ENCODE results near the gene MRPS18C.
"Not testable (repeated sequence)": the region's sequence is repeated elsewhere in the genome, so short reads cannot be mapped to it uniquely, and the experiment has no call there.

Gene MRPS18C

DNA sequence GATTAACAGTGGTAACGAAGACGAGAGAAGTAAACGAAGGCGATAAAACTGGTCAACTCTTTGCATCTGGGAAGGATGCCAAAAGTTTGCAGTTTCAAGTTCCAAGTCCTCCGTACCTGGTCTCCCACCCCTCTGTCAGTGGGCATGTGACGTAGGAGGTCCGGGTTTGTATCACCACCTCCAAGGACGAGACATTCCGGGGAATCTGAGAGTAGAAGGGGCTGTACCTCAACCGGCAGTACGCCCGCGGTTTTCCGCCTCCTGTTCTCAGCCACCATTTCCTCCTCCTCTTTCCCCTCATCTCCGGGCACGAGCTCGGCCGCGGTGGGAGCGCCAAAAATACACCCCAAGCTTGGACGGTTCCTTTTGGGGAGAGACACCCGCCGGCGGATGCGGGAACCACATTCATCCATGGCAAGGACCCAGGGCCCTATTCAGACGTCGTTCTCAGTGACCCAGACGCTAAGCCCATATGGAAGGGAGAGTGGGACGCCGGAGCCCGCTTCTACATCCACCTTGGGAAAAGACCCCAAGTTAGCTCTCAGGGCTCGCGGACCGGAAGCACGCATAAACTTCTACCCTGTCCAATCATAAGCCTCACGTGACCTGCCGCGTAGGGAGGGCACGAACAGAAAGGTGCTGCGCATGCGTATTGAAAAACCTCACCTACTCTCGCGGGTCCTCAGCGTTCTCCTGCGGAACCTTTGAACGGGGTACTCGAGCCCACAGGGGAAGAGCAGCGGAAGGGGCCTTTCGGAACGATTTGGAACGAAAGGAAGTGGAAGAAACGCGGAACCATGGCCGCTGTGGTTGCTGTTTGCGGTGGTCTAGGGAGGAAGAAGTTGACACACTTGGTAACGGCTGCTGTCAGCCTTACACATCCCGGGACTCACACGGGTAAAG is at the start of gene MRPS18C, which contains the start of gene HELQ:
Gene MRPS18C, plus strand, starts transcription at position 778 of the 903 bp plus-strand sequence. Its CDS starts 20 bp downstream, at position 798.
Gene HELQ, minus strand, starts transcription at position 543 of the 903 bp plus-strand sequence. Its CDS starts 130 bp downstream, at position 413.
- DNase-seq: peak; percentile 97

DNA sequence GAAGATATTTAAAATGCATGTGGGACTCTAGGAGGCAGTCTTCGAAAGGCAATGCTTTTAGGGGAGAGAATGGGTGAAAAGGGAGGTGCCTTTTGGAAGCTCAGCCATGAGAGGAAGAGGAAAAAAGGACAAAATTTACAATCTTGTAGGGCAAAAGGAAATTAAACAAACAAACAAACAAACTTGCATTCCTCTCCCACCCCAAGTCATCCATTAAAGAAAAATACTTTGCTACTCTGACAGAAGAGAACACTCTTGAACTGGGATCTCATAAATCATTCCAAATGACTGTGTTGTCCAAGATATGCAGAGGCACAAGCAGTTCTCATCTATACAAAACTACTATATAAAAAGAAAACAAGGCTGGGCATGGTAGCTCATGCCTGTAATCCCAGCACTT is 47.0 kb upstream of the MRPS18C start:
- no peak for DNase-seq

DNA sequence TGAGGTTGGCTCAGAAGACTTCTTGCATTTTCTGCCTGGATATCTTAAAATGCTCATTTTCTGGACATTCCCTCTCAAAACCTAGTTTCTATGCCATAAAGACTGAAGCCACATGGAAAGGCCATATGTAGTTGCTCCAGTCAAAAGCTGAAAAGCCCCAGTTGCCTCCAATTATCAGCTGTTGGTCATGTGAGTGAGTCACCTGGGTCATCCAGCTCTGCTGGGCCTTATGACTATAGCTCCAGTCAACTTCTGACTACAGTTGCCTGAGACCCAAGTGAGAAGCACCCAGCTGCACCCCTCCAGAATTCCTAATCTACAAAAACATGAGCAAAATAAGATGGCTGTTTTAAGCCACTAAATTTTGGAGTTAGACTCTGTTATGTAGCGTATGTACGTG is 42.2 kb upstream of the MRPS18C start:
- DNase-seq: no peak

DNA sequence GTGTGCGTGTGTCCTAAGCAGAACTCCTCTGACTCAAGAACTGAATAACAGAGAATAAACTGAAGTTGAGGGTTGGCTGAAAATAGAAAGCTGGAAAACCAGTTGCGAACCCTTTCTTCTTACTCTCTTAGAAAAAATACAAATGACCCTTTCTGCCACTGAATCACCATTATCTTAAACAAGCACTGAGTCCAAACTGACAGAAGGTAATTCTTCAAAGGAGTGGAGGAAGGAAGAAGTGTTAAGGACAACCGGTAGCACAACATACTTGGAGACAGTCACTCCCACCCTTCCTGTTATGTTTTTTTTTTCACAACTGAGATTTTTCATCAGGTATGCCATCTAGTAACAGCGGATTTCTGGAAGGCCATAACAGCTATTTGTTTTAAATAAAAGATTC is 38.3 kb upstream of the MRPS18C start:
- DNase-seq: no peak

DNA sequence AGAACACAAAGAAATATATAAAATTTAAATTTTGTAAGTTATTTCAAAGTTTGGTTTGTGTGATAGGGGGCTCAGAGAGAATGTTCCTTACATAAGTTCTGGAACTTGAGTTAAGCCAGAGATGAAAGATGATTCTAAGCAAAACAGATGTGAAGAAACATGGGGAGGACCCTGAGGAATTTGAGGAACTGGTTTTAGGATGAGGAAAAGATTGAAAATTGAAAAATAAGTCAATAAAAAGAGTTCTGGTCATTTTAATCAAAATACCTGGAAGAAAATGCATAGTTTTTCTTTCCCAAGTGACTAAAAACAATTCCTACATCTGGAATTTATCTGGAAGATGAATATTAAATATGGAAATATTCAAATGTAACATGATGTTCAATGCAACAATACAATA is 37.6 kb upstream of the MRPS18C start:
- no peak for DNase-seq

DNA sequence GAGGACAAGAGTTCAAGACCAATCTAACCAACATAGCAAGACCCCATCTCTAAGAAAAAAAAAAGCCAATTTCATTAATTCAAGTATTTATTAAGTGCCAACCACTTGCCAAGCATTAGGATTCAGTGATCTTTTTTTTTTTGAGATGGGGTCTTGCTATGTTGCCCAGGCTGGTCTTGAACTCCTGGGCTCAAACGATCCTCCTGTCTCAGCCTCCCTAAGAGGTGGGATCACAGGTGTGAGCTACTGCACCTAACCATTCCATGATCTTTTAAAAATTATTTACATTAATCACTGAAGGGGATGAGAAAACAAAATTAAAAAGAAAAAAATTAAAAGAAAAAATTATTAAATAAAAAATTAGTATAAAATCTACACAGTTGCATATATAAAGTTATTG is 24.7 kb upstream of the MRPS18C start:
- DNase-seq: no peak

DNA sequence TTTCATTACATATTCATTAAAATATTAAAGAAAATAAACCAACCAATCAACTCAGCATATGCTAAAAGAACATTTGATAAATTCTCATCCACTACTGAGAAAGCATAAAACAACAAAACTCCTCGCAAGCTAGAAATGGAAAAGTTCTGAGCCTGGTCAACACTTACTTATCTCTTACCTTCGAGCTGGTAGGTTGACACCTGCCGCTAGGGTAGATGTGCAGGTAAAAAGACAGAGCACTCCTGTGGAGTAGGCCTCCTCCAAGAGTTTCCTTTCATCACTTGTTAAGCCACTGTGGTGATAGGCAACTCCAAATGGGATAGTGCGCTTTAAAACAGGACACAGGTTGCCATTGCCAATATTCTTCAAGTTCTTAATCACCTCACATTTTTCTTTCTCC is 19.2 kb upstream of the MRPS18C start:
- no peak for DNase-seq

DNA sequence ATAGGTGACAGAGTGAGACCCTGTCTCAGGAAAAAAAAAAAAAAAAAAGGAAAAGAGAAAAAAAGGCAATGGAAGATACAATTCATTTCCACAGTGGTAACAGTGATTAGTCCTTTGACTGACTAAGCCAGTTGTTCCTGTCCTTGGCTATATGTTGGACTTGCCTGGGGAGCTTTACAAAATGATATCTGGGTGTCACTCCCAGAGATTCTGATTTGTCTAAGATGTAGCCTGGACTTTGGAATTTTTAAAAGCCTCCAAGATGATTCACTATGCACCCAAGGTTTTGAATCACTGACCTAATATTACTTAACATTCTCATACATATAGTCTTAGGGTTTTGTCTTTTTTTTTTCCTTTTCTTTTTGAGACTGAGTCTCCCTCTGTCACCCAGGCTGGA is 17.1 kb upstream of the MRPS18C start:
- DNase-seq: no peak

DNA sequence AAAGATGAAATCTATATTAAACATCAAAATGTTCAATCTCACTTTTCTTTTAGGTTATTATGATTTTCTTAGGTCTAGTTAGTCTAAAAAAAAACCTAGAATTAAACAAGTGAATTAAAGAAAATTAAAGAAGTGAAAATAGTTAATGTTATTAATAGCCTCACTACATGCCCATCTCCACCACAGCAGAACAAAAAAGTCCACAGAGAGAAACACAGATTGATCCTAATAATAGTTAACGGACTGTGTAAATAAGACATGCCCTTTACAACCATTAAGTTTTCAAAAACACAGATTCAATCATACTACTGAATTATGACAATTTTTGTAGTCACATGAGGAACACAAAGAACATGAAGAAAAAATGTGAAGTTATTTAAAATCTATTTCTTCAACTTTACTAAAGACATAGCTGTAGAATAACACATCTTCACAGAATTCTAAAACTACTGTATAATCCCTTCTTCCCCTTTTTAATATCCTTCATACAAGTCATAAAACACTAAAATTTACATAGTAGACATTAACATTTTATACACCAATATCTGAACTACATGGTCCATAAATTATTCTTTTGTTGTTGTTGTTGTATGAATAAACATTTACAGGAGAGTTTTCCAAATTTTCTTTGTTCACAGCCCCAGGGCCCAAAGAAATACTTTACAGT is 15.6 kb upstream of the MRPS18C start:
- DNase-seq: no peak

DNA sequence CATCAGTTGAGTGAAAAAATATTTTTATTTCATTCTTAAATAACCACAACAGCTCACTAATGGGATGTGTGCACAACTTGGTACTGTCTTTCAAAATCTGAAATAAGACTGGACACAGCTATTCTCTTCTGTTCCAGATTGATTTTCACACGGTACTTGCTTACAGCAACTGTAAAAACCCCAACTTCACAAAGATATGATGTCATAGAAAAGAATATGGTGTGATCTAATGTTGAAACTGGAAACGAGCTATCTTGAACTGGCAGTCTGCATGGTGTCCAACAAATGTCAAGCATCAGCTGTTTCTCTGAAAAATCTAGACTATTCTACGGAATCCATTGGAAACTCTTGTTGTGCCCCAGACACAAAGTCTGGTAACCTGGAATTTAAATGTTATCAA is 15.0 kb upstream of the MRPS18C start:
- DNase-seq: no peak

DNA sequence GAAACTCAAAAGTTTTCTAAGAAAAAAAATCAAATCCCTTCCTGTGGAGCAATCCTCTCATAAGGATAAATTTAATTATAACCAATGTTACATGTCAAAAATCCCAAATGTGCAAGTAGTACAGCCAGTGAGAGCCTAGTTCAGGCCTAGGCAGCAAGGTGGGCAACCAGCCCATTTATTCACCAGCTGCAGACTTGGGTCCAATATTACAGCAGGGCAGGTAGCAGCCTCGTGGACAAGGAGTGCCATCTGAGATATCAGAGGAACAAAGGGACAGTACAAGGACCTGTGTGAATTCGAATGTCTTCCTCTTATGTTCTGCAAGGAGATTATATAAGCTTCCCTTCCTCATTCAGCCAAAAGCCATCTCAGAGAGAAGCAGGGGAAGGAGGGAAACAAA is 6.8 kb upstream of the MRPS18C start:
- DNase-seq: no peak

DNA sequence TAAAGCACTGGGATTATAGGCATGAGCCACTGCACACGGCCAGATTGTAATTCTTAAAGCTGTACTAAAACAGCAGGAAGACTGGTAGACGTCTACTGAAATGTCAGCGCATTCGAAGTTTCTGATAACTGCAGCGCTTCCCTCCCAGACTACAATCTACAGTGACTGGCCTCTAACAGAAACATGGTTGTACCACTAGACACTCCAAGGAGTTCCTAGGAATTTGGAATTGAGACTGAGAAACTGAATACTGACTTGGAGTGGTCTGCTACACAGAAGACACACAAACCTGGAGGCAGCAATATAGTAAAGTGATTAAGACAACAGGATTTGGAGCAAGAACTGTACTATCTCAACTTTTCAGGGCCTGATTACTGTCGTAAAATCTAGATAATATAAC is 1.2 kb upstream of the MRPS18C start:
- DNase-seq: no peak

DNA sequence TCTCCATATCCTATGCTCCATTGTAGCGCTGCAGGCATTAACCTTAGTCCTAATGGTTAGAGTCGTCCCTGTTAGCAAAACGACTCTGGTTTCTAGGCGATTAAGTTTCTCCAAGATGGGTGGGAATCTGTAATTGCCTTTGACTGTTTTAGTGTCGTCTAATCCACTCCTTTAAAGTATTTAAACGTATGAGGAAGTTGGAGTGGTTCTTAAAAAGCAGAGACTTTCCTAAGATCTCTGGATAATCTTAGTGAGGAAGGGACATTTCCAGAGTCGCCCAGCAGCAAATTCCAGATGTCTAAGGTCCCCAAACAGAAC is 285 bp downstream of the MRPS18C start:
- DNase-seq: no peak

DNA sequence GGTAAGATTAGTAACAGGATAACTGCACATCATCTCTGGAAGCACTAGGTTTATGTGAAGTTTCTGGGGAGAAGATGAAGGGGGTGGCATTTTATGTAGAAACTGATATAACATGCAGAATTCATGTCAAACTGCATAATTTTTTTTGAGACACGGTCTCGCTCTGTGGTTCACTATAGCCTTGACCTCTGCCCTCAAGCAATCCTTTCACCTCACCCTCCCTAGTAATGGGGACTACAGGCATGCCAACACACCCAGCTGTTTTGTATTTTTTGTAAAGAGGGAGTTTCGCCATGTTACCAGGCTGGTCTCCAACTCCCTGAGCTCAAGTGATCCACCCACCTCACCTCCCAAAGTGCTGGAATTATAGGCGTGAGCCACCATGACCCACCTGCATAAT is 17.6 kb downstream of the MRPS18C start:
- no peak for DNase-seq

DNA sequence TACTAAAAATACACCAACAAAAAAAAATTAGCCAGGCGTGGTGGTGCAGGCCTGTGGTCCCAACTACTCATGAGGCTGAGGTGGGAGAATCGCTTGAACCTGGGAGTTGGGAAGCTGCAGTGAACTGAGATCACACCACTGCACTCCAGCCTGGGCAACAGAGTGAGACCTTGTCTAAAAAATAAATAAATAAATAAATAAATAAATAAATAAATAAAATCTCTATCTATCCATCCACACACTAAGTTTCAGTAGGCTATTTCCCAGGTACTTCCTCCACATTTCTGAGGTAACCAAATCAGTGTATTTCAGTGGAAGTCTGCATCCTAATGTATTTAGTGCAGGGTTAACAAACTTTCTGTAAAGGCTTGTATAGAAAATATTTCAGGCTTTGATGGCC is 18.1 kb downstream of the MRPS18C start:
- no peak for DNase-seq

DNA sequence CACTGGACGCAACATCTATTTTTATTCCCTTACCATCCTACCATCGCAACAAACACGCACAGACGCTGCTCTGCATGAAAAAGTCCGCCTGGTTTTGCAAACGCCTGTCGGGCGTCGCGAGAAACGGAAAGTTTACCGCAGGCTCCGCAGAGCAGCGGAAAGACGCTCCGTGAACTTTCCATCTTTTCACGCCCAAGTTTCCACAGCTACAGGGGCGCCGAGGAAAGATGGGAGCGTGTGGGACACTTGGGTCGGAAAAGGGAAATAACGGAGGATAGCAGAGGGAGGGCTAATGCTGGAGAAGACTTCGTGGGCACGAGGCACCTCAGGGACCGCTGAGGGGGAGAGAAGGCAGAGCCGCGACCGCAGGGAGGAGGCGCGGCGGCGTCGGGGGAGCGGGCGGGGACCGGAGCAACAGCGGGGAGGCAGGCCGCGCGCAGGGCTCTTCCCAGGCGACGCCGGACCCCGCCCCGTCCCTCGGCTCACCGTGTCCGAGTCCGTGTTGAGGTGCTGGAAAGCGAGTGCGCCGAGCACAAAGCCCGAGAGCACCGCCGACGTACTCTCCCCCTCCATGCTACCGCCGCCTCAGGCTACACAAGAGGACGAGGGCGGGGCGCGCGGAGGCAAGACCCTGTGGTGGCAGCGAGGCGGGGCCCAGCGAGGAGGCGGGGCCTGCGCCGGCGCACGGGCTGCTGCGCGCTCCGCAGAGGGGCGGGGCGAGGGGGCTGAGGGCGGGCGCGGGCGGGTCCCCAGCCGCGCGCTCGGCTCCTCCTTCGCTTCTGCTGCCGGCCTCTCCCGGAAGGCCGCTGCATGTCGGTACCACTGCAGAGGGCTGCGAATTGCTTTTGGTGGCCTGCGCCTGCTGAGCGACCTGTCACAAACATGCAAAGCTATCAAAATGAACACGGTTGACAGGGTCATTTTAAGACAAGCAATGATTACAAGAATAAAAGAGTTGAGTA is 28.9 kb downstream of the MRPS18C start, which contains the start of gene ABRAXAS1:
Gene ABRAXAS1, minus strand, starts transcription at position 601 of the 962 bp plus-strand sequence. Its CDS starts 28 bp downstream, at position 573.
- DNase-seq: peak; percentile 88

DNA sequence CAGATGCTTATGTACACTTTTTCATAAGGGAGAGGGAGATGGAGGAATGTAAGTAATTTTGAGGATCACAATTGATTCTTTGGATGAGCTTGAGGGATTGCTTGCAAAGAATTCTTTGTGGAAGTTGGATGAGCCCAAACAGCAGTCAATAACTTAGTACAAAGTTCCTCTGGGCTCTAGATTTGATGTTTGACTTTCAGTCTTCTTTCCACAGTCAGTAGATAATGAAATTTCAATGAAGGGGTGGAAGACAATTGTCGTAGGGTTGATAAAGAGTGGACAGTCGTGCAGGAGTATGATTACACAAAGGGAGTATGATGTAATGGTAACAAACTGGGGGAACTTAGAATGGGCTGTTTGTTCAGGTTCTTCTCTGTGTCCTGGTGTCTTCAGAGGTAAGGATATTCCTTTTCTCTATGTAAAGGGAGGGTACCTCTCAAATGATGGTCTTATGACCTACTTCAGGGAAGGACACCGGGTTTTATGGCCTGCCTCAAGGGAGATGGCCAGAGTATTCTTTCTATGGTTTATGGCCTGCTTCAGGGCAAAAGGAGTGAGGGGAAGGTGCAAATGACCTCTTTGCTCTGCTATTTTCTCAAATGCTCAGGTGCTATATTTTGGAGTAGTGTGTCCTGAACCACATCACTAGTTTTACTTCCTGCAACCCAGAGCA is 30.7 kb downstream of the MRPS18C start:
- no peak for DNase-seq

DNA sequence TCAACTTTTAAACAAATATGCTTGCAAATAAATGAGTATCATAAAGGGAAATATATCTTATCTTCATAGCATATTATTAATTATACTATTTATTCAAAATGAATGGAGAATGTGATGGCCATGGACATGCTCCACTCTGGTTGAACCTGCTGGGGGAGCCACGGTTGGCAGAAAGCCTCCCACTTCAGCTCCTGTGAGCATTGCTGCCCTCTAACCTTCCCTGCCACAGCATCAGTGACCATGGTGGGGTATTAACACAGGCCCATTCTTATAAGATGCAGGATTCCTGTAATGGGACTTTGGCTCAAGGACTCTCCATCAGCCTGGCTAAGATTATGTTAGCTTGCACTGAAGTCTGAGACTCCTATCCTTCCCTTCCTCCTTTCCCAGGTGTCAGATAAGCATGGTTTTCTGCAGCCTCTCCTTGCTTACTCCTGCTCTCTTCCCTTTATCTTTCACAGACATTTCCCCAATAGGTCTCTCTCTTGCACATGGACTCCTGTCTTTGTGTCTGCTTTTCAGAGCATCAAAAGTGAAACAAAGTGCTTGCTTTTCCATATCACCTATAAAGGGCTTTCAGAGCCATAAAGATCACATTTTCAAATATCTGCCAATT is 34.0 kb downstream of the MRPS18C start:
- no peak for DNase-seq

DNA sequence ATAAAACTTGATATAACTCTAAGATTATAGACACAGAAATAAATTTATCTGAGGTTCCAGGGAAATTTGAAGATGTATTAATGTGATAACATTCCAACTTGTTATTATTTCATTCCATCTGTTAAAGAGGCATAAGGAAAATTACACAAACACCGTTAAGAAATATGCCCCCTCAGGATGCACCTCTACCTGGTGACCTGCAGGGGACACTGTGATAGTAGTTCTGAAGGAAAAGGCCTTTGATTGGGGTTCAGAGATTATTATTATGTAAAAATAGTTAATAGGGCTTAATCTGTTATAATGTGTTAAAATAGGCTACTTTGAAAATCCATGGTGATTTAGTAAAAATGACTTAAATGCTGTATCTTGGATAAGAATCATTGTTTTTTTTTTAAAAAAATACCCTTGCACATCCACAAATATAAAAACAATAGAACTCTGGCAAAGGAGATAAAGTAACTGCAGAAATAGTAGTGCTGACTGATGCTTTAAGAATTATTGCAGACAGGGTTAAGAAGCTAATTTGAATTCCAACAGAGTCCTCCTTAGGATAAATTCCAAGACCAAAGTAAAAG is 35.1 kb downstream of the MRPS18C start:
- no peak for DNase-seq

DNA sequence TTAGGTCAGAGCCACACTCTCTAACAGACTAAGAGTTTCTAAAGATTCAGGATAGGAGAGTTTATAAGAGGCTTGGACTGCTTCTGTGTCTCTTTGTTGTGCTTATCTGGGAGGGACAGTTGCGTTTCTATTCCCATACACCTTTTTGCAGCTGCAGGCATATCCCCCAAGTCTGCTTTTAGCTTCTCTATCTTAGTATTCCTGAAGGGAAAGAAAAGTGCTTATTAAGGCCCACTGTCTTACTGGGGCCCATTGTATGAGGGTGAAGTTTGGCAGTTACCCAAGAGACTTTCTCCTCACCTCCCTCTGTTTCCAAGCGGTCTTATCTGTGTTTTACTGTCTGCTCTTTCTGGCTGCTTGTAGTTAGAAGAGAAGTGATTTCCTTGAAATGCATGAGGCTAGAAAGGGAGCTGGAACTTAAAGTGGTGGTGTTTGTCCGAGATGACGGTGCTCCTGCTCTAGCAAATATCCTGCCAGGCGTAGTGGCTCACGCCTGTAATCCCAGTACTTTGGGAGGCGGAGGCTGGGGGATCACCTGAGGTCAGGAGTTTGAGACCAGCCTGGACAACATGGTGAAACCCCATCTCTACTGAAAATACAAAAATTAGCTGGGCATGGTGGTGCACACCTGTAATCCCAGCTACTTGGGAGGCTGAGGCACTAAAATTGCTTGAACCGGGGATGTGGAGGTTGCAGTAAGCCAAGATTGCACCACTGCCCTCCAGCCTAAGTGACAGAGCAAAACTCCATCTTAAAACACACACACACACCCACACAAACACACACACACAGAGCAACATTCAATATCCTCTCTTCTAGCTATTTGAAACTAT is 40.4 kb downstream of the MRPS18C start:
- not testable (repeated sequence) for DNase-seq

DNA sequence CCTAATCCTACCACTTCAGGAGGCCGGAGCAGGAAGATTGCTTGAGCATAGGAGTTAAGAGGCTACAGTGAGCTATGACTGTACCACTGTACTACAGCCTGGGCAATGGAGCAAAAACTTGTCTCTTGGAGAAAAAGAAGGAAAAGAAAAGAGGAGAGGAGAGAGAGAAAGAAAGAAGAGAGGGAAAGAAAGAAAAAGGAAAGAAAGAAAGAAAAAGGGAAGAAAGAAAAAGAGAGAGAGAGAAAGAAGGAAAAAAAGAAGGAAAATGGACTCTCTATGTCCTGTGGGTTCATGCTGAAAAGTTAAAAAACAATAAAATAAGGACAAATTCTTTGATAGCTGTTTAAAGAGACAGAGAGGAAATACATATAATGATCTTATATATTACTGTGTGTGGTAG is 42.3 kb downstream of the MRPS18C start:
- DNase-seq: no peak
